ENCODE results near the gene EHBP1L1. TPM values are rescaled to one million over a fixed set of nuclear protein-coding genes. Genes with fewer than 3 reads are reported as not detected.

Gene EHBP1L1
- polyA plus RNA-seq, 2 of the 4 experiments (the other 2 are of a cell fraction) = 11.6 to 43.8 TPM

DNA sequence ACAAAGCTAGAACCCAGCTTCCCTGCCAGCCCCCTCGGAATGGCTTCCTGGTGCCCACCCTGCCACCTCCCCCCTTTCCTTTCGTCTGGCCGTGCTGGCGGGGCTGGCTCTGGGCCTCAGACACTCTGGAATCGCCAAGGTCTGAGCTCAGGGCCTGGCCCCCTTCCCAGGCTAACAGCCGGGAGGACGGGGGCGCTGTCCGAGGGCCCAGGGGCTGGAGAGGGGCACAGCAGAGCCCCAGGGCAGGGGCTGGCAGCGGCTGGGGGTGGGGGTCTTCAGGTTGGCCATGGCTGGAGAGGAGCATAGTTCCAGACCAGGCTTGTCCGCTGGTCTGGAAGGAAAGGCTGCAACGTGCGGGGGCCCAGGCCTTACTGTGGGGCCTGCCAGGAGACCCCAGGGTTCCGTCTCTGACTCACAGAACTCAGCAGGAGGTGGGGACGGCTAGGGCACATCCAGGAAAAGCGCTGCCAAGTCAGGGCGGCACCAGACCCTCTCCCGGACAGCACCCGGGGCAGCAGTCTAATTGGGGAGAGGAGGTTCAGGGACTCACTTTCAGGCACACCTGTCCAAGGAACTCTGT is 16.8 kb upstream of the EHBP1L1 start:
- WGBS (ENCODE audit: missing lambda C conversion rate) = 6% methylated on average over 13 of the region's 19 CpGs
- Histone ChIP-seq H3K9me3 (no peaks in the 10 kb centered on the region), H3K4me2 (peak overlapping the region; percentile 98), H3K4me1 (peaks cover 68% of the 10 kb centered on the region), H3K27ac (peak overlapping the region; percentile 94 to 99), H3K4me3 (peak overlapping the region; percentile 62)
- no peak for FAIRE-seq
- CTCF ChIA-PET = interaction anchor here (4.3 to 16.3 kb wide), 3 partner anchors 7 to 17 kb away, joined by 25 to 393 read pairs (median 96); partner anchors contain the start of genes FAM89B and ZNRD2
- POLR2A ChIA-PET = interaction anchor here (0.7 to 4.1 kb wide), 2 partner anchors 12 to 54 kb away, joined by 4 to 51 read pairs; partner anchors contain the start of genes FAM89B and ZNRD2
- TF ChIP-seq FOSL2 (IDR thresholded peaks at IDR 0.05) (no peak), FOSL2 (CRISPR knock-in tag; IDR thresholded peaks at IDR 0.05) (peak; percentile 46), HDAC2 (IDR thresholded peaks at IDR 0.05) (no peak), GATA3 (IDR thresholded peaks at IDR 0.05; ENCODE audit: borderline replicate concordance) (peak; percentile 28; the same call in 1 of the 2 replicates)
- TF ChIP-seq, protein P1, sequence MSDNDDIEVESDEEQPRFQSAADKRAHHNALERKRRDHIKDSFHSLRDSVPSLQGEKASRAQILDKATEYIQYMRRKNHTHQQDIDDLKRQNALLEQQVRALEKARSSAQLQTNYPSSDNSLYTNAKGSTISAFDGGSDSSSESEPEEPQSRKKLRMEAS (IDR thresholded peaks at IDR 0.05) = 0 out of 2 replicates have a peak, but pooled peaks have one; percentile 29
- peak in 1 of 2 experiments; percentile 9; a peak in 3 of 6 replicates for ATAC-seq
- peak in 1 of 2 experiments; percentile 57 for DNase-seq (ENCODE audit: low read depth in 1 of 2, low spot score in 1 of 2)

DNA sequence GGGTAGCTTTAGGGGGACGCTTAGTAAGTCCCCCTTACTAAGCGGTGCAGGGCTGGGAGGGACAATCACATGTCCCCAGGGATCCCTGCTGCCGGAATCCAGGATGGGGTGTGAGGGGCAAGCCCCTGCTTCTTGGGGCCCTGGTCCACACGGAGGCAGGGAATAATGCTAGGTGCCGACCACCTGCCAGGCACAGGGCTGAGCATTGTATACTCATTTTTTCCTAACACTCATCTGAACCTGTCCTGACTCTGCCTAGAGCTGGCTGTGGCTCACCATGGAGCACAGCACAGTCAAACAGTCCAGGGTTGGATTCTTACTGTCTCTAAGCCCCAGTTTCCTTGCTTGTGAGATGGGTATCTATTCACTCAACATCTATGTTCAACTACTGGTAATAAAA is 16.3 kb upstream of the EHBP1L1 start:
- ChIA-PET POLR2A (interaction anchor here (0.7 to 4.1 kb wide), 8 partner anchors 12 to 139 kb away, joined by 3 to 51 read pairs (median 4); partner anchors contain the start of genes FAM89B, PCNX3, SCYL1 and ZNRD2), CTCF (interaction anchor here (0.9 to 16.3 kb wide), 7 partner anchors 8 to 220 kb away, joined by 3 to 393 read pairs (median 9); partner anchors contain the start of genes FAM89B and ZNRD2)
- Histone ChIP-seq H3K4me1 (peaks cover 63% of the 10 kb centered on the region), H3K4me3 (peak overlapping the region; percentile 62), H3K9me3 (no peaks in the 10 kb centered on the region), H3K4me2 (peak overlapping the region; percentile 98), H3K27ac (peak overlapping the region; percentile 94 to 99)
- TF ChIP-seq NR3C1 (IDR thresholded peaks at IDR 0.05) (no peak), RARB (CRISPR knock-in tag; IDR thresholded peaks at IDR 0.05) (no peak)
- TF ChIP-seq, protein P1 (IDR thresholded peaks at IDR 0.05) = no peak
- DNase-seq (ENCODE audit: low read depth in 1 of 2, low spot score in 1 of 2) (no peak), FAIRE-seq (no peak), ATAC-seq (peak in 1 of 2 experiments; percentile 19; a peak in 3 of 6 replicates)
- 27% methylated on average over 5 of the region's 5 CpGs for WGBS (ENCODE audit: missing lambda C conversion rate)

DNA sequence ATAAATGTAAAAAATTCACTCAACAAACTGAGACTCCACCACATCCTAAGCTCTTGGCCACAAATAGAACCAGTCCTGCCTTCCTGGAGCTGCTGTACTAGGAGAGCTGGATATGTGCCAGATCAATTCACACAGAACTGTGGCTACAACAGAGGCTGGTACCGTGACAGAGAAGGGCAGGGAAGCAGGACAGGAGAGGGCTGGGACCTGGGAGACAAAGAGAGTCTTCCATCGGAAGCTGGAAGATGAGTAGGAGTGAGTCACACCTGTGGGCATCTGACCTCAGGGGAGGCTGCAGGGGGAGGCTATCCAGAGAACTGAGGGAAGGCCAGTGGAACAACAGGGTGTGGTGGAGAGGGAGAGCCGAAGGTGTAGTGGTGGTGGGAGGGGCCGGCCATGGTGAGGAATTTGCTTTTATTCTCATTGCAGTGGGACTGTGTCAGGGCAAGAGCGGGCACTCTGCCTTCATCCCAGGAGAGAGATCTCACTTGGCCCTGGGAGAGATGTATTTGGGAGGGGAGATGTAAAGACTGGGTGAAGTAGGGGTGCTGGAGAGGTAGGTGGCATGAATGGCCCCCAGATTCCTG is 15.8 kb upstream of the EHBP1L1 start:
- FAIRE-seq = no peak
- peak overlapping the region; percentile 98 for H3K4me2 ChIP-seq

More for the DNA sequence above, 15.8 kb upstream of the EHBP1L1 start:
- ATAC-seq (peak; percentile 56 to 62), DNase-seq (ENCODE audit: low read depth in 1 of 2, low spot score in 1 of 2) (peak; percentile 89 to 90)
- ChIA-PET POLR2A (interaction anchor here (0.5 to 4.1 kb wide), 11 partner anchors 9 to 139 kb away, joined by 3 to 51 read pairs (median 4); partner anchors contain the start of genes FAM89B, PCNX3, SCYL1 and ZNRD2), CTCF (interaction anchor here (0.8 to 16.3 kb wide), 11 partner anchors 8 to 220 kb away, joined by 3 to 393 read pairs (median 4); partner anchors contain the start of genes FAM89B and ZNRD2)
- Histone ChIP-seq H3K27ac (peak overlapping the region; percentile 94 to 99), H3K9me3 (no peaks in the 10 kb centered on the region), H3K4me1 (peaks cover 58% of the 10 kb centered on the region), H3K4me3 (no peak overlapping the region)
- 0% methylated on average over 5 of the region's 5 CpGs for WGBS (ENCODE audit: missing lambda C conversion rate)
- TF ChIP-seq, protein P1 (IDR thresholded peaks at IDR 0.05) = 0 out of 2 replicates have a peak, but pooled peaks have one; percentile 6
- TF ChIP-seq CBX8 (IDR thresholded peaks at IDR 0.05) (no peak), FOSL2 (IDR thresholded peaks at IDR 0.05) (peak; percentile 72), FOSL2 (CRISPR knock-in tag; IDR thresholded peaks at IDR 0.05) (peak; percentile 88), GATA3 (IDR thresholded peaks at IDR 0.05; ENCODE audit: borderline replicate concordance) (peak; percentile 42; the same call in 1 of the 2 replicates), POLR2A (IDR thresholded peaks at IDR 0.05; ENCODE audit: low read length) (peak; percentile 14), POLR2AphosphoS2 (conservative IDR thresholded peaks at IDR 0.05; ENCODE audit: low read length) (no peak), JUN (IDR thresholded peaks at IDR 0.05) (peak; percentile 62 to 70; a peak in 3 of 5 replicates), HEYL (CRISPR knock-in tag; IDR thresholded peaks at IDR 0.05) (no peak), JUNB (IDR thresholded peaks at IDR 0.05) (peak; percentile 58; the same call in 1 of the 2 replicates)
- TF ChIP-seq, protein P2, sequence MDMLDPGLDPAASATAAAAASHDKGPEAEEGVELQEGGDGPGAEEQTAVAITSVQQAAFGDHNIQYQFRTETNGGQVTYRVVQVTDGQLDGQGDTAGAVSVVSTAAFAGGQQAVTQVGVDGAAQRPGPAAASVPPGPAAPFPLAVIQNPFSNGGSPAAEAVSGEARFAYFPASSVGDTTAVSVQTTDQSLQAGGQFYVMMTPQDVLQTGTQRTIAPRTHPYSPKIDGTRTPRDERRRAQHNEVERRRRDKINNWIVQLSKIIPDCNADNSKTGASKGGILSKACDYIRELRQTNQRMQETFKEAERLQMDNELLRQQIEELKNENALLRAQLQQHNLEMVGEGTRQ (IDR thresholded peaks at IDR 0.05) = peak; percentile 15; the same call in 1 of the 2 replicates

Measured in A549 (cell line).